RKO (cell line): ENCODE results near the gene RNF135.
"Not testable (repeated sequence)": the region's sequence is repeated elsewhere in the genome, so short reads cannot be mapped to it uniquely, and the experiment has no call there.

Experiments
- DNase-seq: peaks from one replicate; pipeline ENCODE4 v3.0.0-alpha.2; 2016; ENCODE audit warnings: low spot score

The RNF135 gene

DNA sequence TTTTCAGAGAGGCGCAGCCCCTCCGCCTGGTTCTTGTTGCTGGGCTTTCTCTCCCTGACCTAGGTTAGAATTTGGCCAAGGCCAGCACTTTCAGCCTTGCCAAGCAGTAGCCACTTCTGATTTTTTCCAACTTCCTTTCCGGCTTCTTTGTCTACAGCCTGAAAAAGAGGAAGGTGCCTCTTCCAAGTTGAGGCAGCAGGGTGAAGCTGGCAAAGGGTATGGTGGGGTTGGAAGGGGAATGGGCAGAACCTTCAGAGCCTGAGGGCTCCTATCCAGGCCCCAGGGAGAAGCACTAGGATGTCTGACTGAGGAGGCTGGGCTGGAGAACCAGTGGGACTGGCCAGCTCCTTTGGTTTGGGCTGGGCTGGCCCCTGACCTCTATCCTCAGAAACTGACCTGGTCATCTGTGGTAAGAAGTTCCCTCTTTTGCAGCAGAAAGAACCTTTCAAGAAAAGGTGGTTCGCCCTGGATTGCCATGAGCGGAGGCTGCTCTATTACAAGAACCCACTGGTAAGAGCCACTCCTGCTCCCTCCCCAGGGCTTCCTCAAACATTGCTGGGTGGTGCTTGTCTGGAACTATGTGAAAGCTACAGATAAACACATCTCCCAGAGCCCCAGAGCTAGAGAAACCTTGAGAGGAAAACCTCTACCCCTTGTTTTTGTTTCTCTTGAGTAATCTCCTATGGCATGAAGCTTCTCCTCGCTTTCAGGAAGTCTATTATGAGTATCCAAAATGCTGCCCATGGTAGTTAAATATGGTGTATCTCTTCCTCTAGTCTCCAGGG is 16.6 kb upstream of the RNF135 start:
- DNase-seq = no peak

DNA sequence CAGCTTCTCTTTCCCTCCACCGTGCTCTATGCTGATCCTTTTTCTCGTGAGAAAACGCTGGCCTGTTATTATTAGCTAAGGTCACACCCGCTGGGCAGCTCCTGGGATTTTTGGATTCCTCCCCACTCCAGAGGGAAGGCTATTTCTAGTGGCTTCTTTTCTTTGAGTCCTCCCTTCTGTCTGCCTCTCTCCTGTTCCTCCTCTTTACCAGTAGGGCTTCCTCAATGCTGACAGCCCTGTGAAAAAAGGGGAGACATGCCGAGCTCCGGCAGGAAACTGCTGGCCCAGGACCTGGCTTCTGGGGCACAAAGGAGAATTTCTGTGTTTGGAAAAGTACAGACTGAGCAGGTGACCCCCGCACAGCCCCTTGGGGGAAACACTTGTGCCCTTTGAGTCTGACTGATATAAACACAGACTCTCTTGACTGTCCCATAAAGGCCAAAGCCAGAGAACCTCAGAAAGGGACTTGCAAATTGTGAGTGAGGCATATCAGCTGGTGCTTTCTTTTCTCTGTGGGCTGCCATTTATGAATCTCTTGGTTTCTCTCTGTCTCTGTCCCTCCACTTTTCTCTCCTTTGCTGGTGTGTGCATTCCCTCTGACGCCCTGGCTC is 14.0 kb upstream of the RNF135 start:
- DNase-seq = no peak

DNA sequence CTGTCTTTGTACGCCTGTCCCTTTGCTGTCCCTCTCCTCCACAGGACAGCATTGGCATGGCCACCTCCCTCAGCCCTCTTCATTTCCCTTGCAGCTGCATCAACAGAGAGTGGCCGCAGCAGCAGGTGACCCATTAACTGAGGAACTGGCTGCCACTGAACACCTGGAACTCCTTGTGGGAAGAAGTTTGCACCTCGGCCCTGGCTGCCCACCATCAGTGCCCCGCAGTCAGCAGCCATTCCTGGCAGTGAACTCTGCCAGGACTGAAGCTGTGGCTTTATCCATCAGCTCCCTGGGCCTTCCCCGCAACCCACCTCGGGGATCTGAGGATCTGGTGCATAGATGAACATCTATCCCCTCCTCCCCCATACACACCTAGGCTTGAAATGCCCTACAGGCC is 13.1 kb upstream of the RNF135 start:
- no peak for DNase-seq

DNA sequence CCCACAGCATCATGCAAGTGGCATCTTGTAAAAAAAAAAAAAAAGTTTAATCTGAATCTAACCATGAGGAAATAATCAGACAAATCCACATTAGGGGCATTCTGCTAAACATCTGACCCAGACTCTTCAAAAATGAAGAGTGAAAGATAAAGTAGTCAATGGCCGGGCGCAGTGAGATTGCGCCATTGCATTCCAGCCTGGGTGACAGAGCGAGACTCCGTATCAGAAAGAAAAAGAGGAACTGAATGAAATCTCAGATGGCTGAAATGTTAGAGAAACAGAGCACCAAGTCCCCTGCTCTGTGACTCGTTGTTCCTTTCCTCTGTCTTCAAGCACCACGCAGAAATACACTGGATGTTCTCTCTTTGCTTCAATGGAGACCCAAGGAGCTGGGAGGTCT is 12.7 kb upstream of the RNF135 start:
- DNase-seq = no peak

DNA sequence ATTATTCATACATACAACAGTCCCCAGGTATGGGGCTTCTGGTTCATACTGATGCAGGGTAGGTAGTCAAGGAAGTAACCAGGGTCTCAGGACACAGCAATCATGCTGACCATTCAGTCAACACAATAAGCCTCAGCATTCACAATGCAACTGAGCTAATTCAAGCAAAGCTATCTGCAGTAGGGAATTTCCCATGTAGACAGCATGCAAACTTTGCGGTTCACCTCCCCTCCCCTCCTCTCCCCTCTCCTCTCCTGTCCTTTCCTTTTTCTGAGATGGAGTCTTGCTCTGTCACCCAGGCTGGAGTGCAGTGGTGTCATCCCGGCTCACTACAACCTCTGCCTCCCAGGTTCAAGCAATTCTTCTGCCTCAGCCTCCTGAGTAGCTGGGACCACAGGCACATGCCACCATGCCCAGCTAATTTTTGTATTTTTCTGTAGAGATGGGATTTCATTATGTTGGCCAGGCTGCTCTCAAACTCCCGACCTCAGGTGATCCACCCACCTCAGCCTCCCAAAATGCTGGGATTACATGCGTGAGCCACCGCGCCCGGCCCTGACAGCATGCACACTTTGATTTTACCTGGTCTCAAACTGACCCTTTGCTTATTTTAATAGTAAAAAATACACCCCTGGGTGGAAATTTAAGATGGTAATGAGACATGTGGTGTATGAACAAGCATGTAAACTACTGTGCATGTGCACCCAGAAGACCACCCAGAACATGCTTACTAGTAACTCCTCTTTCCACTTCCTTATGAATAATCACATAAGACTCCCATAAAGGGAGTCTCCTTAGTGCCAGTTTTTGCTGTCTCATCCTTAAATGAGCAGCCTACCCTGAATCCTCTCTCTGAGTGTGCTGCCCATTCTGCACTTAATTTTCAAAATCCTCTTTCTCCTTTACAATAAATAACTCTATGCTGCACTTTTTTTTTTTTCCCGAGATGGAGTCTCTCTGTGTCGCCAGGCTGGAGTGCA is 9.3 kb upstream of the RNF135 start:
- no peak for DNase-seq

DNA sequence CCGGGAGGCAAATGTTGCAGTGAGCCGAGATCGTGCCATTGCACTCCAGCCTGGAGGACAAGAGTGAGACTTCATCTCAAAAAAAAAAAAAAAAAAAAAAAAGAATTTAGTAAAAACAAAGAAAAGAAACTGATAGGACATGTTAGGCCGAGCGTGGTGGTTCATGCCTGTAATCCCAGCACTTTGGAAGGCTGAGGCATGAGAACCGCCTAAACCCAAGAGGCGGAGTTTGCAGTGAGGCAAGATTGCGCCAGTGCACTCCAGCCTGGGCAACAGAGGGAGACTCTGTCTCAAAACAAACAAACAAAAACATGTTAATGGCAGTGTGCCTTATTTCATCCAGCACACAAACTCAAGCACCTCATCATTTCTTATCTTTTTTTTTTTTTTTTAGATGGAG is 6.5 kb upstream of the RNF135 start:
- not testable (repeated sequence) for DNase-seq

DNA sequence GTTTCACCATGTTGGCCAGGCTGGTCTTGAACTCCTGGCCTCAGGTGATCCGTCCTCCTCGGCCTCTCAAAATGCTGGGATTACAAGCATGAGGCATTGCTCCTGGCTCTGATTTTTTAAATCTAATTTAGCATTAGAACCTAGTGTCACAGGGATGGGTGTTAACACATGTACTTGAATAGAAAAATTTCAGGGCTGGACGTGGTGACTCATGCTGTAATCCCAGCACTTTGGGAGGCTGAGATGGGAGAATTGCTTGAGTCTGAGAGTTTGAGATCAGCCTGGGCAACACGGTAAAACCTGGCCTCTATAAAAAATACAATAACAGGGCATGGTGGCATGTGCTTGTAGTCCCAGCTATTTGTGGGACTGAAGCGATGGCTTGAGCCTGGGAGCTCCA is 6.0 kb upstream of the RNF135 start:
- no peak for DNase-seq

DNA sequence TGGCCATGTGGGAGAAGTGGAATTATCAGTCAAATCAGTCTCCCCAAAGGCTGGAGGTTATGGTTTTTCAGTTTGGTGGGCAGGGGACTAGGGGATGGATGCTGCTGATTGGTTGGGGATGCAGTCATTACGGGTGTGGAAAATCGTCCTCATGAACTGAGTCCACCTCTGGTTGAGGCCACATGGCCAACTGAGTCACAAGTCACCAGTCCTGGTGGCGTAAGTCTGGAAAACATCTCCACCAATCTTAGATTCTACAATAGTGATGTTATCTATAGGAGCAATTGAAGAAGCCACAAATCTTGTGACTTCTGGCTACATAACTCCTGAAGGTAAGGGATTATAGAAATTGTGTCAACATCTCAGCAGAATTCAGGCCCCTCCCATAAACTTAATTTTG is 5.2 kb upstream of the RNF135 start:
- no peak for DNase-seq

DNA sequence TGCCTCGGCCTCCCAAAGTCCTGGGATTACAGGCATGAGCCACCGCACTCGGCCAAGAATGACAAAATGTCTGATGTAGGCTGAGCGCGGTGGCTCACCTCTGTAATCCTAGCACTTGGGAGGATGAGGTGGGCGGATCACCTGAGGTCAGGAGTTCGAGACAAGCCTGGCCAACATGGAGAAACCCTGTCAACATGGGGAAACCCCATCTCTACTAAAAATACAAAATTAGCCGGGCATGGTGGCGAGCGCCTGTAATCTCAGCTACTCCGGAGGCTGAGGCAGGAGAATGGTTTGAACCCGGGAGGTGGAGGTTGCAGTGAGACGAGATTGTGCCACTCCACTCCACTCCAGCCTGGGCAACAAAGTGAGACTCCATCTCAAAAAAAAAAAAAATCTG is 2.9 kb upstream of the RNF135 start:
- not testable (repeated sequence) for DNase-seq

DNA sequence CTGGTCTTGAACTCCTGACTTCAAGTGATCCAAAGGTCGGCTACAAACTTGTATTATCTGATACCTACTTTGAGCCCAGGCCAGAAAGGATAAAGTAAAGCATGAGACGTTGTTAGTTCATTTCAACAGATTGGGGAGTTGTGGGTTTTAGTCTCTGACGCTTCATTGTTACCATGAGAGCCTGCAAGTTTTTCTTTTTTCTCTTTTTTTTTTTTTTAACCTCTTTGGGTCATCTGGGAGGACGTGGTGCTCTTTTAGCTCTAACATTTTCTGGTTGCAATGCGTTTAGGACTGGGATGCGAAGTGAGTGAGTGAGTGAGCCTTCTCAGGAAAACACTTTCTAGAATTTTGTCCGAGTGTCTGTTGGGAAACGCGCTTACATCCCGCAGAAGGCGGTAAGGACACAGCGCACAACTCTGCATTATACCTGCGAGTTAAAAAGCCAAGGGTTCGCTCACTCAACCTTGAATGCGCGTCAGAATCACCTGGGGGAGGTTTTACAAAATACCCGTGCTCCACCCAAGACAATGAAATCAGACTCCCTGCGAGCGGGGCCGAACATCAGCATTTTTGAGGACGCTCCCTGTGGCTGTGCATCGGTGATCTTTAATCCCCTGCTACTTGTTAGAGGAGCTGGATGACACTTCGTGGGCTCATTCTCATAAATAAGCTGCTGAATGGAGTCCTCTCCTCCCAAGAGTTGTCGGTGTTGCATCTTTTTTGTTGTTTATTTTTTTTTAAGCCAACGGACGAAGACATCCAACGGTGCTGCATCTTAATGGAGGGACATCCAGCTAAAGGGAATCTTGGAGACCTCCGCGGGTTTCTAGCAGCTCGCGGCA is 629 bp upstream of the RNF135 start:
- DNase-seq = peak; percentile 73

DNA sequence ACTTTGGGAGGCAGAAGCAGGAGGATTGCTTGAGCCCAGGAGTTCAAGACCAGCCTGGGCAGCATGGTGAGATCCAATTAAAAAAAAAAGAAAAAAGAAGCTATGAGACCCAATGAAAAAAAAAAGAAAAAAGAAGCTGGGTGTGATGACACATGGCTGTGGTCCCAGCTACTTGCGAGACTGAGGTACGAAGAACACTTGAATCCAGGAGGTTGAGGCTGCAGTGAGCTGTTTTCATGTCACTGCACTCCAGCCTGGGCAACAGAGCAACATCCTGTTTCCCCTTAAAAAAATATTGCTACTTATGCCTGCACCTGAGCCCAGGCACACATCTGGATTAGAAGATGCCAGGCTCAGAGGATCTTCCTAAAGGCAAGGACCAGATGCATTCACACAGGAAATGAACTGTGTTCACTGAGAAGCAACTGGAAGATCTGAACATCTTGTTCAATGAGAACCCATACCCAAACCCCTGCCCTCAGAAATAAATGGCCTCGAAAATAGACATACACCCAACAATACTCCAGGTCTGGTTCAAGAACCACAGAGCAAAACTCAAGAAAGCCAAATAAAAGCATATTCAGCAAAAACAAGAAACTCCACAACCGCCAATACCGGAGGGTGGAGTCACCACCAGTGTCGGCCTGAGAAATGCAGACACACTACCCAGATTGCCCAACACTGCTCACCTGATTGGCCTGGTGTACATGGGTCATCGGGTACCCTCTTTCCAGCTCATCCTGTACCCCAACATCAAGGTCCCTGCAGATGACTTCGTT is 4.4 kb downstream of the RNF135 start:
- no peak for DNase-seq

DNA sequence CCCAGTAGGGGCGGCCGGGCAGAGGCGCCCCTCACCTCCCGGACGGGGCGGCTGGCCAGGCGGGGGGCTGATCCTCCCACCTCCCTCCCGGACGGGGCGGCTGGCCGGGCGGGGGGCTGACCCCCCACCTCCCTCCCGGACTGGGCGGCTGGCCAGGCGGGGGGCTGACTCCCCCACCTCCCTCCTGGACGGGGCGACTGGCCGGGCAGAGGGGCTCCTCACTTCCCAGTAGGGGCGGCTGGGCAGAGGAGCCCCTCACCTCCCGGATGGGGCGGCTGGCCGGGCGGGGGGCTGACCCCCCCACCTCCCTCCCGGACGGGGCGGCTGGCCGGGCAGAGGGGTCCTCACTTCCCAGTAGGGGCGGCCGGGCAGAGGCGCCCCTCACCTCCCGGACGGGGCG is 9.1 kb downstream of the RNF135 start:
- not testable (repeated sequence) for DNase-seq

DNA sequence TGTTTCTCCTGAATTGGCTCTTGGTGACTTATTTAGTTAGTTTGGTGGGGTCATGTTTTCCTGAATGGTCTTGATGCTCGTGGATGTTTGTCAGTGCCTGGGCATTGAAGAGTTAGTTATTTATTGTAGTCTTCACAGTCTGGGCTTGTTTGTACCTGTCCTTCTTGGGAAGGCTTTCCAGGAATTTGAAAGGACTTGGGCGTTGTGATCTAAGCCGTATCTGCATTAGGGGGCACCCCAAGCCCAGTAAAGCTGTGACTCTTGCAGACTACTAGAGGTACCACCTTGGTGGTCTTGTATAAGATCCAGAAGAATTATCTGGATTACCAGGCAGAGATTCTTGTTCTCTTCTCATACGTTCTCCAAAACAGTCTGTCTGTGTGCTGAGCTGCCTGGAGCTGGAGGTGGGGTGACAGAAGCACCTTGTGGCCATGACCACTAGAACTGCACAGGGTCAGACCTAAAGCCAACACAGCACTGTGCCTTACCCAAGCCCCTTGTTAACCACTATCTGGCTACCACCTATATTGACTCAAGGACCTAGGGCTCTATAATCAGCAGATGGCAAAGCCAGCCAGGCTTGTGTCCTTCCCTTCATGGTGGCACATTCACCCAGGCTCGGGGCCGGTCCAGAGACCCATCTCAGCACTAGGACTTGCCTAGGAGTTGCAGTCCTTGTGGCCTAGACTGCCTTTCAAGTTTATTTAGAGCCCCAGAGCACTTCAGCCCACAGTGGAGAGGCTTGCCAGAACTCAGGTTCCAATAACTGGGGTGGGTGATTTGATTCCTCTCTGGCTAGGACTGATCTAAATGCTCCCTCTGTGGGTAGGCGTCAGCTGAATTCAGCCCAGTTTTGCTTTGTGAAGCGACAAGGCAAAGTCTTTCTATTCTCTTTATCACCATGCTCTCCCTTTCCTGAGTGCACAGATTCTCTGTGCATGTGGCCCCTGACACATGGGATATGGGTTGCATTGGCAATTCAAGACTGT is 11.0 kb downstream of the RNF135 start:
- DNase-seq = no peak

DNA sequence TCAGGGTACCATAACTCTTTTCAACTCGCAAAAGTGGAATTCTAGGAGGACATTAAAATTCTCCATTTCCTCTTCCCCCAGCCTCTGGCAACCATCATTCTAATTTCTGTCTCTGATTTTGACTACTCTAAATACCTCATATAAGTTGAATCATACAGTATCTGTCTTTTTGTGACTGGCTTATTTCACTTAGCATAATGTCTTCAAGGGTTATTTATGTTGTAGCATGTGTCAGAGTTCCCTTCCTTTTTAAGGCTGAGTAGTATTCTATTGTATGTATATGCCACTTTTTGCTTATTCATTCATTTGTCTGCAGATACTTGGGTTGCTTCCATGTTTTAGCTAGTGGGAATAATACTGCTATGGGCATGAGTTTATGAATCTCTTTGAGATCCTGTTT is 12.0 kb downstream of the RNF135 start:
- no peak for DNase-seq

DNA sequence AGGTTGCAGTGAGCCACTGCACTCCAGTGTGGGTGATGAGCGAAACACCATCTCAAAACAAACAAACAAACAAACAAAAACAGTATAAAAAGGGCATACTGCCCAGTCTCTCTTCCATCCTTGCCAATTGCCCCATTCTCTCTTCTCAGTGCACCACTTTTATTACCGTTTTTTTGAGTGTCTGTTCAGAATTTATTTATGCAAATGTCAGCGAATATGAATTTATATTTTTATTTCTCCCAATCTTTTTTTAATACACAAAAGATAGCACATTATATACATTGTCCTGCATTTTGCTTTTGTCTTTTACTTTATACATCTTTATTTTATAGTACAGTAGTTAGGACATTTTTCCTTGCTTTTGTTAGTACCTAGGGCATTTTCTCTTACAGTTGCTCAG is 19.6 kb downstream of the RNF135 start:
- no peak for DNase-seq

DNA sequence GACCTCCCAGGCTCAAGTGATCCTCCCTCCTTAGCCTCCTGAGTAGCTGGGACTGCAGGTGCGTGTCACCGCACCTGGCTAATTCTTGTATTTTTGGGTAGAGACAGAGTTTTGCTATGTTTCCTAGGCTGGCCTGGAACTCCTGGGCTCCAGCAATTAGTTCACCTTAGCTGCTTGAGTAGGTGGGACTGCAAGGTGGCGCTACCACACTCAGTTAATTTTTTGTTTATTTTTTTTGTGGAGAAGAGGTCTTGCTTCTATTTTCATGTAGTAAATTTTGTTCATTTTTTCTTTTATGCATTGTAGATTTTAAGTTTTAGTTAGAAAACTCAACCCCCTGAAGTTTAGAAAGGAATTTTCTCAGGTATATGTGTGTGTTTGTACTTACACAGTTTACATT is 21.7 kb downstream of the RNF135 start:
- DNase-seq = no peak

DNA sequence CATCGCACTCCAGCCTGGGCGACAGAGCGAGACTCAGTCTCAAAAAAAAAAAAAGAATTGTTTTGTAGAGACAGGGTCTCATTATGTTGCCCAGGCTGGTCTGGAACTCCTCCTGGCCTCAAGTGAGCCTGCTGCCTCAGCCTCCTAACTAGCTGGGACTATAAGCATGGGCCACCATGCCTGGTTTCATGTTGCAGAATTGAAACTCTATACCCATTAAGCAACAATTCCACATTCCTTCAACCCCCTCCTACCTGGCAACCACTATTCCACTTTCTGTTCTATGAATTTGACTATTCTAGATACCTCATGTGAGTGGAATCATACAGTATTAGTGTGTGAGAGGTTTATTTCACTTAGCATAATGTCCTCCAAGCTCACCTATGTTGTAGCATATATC is 24.5 kb downstream of the RNF135 start:
- DNase-seq = no peak

DNA sequence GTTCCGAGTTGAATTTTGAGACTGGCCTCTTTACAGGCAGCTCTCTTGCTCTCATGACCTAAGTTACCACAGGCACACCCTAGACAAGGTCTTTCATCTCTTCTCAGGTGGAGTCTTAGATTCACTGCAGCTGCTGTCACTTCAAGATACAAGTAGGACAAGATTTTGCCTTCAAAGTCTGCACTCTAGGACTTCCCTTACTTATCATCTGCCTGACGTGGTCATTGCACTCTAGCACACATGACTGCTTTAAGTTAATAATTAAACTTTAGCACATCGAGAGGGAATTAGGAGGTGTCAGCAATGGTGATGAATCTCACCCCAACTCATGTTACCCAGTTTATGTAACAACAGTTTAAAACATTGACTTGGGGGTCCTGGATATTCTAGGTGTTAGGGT is 25.6 kb downstream of the RNF135 start:
- DNase-seq = no peak

DNA sequence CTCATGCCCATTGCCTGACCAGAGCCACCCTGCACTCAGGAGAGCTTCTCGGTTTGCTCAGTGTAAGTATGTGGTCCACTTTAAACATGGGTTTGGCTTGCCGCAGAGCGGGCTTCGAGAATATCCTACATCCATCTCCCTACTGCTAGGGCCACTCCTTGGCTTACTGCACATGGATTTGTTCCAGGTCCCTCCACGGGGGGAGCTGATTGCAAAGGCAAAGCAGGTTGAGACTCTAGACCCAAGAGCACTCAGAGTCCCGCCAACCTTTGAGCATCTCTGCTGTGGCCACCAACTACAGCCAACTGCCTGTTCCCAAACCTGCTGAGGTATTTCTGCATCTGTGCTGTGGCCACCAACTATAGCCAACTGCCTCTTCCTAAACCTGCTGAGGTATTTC is 26.4 kb downstream of the RNF135 start:
- no peak for DNase-seq

DNA sequence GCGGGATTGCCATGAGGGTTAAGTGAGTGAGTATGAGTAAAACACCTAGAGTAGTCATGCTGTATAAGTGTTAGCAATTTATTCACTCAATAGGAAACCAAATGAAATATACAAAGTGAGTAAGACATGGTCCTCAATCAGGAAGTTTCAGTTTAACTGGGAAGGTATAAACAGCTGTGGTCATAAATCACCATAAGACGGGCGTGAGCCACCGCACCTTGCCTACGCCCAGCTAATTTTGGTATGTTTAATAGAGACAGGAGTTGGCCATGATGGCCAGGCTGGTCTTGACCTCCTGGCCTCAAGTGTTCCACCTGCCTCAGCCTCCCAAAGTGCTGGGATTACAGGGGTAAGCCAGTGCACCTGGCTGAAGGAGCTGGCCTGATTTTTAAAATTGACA is 27.0 kb downstream of the RNF135 start:
- no peak for DNase-seq
